Activated naive CD8-positive, alpha-beta T cell treated with anti-CD3 and anti-CD28 coated beads, Interleukin-2, amount 10 ng/mL, durations not matched to agents 7 days and 5 days (primary cell): ENCODE data around the gene PEX12. TPM values are rescaled to one million over a fixed set of nuclear protein-coding genes. Genes with fewer than 3 reads are reported as not detected.
"Not testable (repeated sequence)": the region's sequence is repeated elsewhere in the genome, so short reads cannot be mapped to it uniquely, and the experiment has no call there.

ENCODE experiments used
- ATAC-seq: fragments of 150-1000 bp; cut with Tn5 transposase; one replicate; pipeline ENCODE4 v1.10.0; 2021; ENCODE audit warnings: low read depth, moderate library complexity
- POLR2A ChIA-PET: fragments of 350-600 bp; sonication (Branson Sonifier 250); formaldehyde crosslinking; loops from one replicate; lab custom pipeline; 2021; ENCODE audit warnings: antibody characterized with exemption; lab: Charles Lee
- DNase-seq: peaks from one replicate; pipeline ENCODE4 v3.0.0; 2021
- H3K27ac Mint-ChIP-seq: one replicate; pipeline ENCODE4 v1.8.0; 2022; ENCODE audit warnings: mild to moderate bottlenecking, mixed read lengths
- H3K27me3 Mint-ChIP-seq: one replicate; pipeline ENCODE4 v1.8.0; 2022; ENCODE audit warnings: mild to moderate bottlenecking, moderate library complexity, mixed read lengths
- H3K36me3 Mint-ChIP-seq: one replicate; pipeline ENCODE4 v1.8.0; 2021; ENCODE audit warnings: mild to moderate bottlenecking, mixed read lengths
- H3K4me1 Mint-ChIP-seq: one replicate; pipeline ENCODE4 v1.8.0; 2021; ENCODE audit warnings: mixed read lengths
- H3K4me3 Mint-ChIP-seq: one replicate; pipeline ENCODE4 v1.8.0; 2022; ENCODE audit warnings: mild to moderate bottlenecking, moderate library complexity, mixed read lengths
- H3K9me3 Mint-ChIP-seq: one replicate; pipeline ENCODE4 v1.8.0; 2021; ENCODE audit warnings: mixed read lengths
- total RNA-seq, 2 experiments: library from RNA; stranded (reverse); gene quantifications; one replicate each; pipeline ENCODE4 v1.2.3, GENCODE V29; 2021

Gene PEX12
- total RNA-seq, 2 experiments from 2014 or later: 4.4 to 4.6 TPM

DNA sequence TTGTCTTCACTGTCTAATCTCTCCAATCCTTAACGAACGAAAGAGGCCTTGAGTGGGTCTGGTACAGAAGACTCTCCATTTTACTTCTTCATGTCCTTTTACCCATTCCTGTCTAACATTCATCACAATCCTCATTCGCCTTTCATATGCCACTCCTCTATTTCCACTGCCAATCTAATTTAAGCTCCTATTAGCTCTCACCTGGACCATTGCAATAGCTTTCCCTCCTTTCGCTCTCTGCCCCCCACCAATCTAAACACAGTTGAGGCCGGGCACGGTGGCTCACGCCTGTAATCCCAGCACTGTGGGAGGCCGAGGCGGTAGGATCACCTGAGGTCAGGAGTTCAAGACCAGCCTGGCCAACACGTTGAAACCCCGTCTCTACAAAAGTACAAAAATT, 11.4 kb downstream of the PEX12 start:
- ATAC-seq: no peak
- H3K9me3 Mint-ChIP-seq: no peaks in the 10 kb centered on the region
- POLR2A ChIA-PET: interaction anchor here (0.7 to 1.1 kb wide), 4 partner anchors 12 to 321 kb away, joined by 3 to 9 read pairs (median 4); partner anchors contain the start of gene PEX12

DNA sequence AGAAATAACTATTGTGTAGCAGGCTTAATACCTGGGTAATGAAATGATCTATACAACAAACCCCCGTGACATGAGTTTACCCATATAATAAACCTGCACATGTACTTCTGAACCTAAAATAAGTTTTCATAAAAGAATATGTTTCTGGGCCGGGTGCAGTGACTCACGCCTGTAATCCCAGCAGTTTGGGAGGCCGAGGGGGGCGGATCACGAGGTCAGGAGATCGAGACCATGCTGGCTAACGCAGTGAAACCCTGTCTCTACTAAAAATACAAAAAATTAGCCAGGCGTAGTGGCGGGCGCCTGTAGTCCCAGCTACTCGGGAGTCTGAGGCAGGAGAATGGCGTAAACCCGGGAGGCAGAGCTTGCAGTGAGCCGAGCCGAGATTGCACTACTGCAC, 15.2 kb downstream of the PEX12 start:
- not testable (repeated sequence) for H3K9me3 Mint-ChIP-seq, DNase-seq, H3K4me1 Mint-ChIP-seq, H3K4me3 Mint-ChIP-seq, H3K27ac Mint-ChIP-seq, ATAC-seq, H3K36me3 Mint-ChIP-seq
- peaks cover 23% of the 10 kb centered on the region for H3K27me3 Mint-ChIP-seq
- POLR2A ChIA-PET: interaction anchor here (0.6 to 0.7 kb wide), 3 partner anchors 12 to 102 kb away, joined by 3 to 6 read pairs (median 5); no protein-coding TSS in a partner anchor

More for the DNA sequence above, 11.4 kb downstream of the PEX12 start:
- H3K27ac Mint-ChIP-seq: peak overlapping the region; percentile 10
- peaks cover 8% of the 10 kb centered on the region for H3K36me3 Mint-ChIP-seq
- H3K4me3 Mint-ChIP-seq: peak overlapping the region; percentile 83
- peaks cover 16% of the 10 kb centered on the region for H3K4me1 Mint-ChIP-seq
- no peak for DNase-seq
- H3K27me3 Mint-ChIP-seq: peaks cover 8% of the 10 kb centered on the region

DNA sequence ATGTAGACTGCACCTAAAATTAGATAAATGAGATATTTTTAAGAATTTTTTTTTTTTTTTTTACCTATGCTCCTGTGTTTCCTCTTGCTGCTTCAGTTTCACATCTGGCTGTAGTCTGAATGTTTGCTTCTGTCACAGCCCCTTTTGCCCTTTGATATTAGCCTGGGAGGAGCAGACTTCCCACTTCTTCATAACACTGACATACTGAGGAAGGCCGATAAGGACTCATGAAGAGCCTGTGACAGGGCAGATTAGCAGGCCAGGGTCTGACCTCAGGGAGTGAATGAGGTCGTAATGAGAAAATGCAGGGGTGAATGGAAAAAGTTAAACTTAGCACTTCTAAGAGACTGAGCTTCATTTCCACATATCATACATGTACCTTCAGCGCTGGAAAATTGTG, 17.7 kb downstream of the PEX12 start, which contains the start of gene SLFN14:
TSS of gene SLFN14 (minus strand) at position 117 of the 400 bp plus-strand sequence. CDS start 2,757 bp downstream, outside the sequence.
- POLR2A ChIA-PET: no interaction called here
- ATAC-seq: no peak
- Mint-ChIP-seq H3K27me3 (peaks cover 28% of the 10 kb centered on the region), H3K4me1 (no peaks in the 10 kb centered on the region), H3K27ac (no peak within 1 kb of the TSS), H3K4me3 (no peak within 1 kb of the TSS), H3K36me3 (no peaks in the 10 kb centered on the region), H3K9me3 (no peaks in the 10 kb centered on the region)
- no peak for DNase-seq

DNA sequence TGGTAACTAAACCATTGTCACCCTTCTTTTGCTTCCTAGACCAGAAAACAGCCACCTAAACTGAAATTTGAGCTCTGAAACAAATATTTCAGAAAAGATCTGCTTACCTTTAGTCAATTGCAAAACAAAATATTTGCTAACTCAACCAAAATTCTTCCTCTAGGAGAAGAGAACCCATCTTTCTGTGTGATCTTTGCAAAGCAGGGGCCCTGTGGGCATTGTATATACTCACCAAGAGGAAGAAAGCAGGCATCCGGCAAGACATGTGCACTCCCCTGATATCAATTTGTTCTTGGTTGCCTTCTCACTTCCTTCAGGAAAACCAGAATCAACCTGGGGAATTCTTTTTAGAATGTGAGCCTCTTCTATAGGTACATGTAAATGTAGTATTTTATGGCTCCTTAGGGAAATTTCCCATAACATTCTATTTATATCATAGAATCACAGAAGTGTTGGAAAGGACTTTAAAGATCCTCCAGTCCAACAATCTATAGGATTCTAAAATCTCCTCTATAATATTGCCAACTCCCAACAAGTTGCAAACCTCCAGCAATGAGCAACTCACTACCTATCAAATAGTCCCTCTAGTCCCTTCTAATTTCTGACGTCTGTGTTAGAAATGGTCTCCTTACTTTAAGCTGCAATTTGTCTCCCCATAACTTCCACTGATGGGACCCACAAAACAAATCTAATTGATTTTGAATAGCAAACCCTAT, 18.7 kb downstream of the PEX12 start:
- H3K4me3 Mint-ChIP-seq: no peak overlapping the region
- H3K9me3 Mint-ChIP-seq: no peaks in the 10 kb centered on the region
- POLR2A ChIA-PET: interaction anchor here (0.5 to 1.4 kb wide), 2 partner anchors 19 to 30 kb away, joined by 3 read pairs; partner anchors contain the start of gene PEX12
- DNase-seq: no peak
- H3K27me3 Mint-ChIP-seq: peaks cover 28% of the 10 kb centered on the region
- H3K36me3 Mint-ChIP-seq: no peaks in the 10 kb centered on the region
- no peak overlapping the region for H3K27ac Mint-ChIP-seq
- ATAC-seq: no peak
- no peaks in the 10 kb centered on the region for H3K4me1 Mint-ChIP-seq

DNA sequence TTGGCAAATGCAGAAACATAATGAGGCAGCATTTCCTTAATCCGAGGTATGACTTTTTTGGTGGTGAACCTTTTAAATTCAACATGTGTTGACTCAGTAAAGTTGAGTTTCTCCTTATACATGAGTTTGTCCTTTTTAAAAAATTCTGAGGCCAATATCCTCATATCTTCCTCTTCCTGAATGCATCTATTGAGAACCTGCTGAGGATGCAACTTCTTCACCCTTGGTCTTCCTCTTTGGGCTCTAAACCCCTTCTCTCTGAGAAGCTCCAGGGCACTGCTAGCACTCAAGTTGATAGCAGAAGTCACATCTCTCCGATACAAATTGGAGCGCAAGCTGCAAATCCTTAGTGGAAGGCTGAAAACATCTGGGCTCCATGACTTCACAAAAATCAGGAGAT, 21.0 kb downstream of the PEX12 start:
- DNase-seq: no peak
- POLR2A ChIA-PET: no interaction called here
- Mint-ChIP-seq H3K9me3 (no peaks in the 10 kb centered on the region), H3K36me3 (no peaks in the 10 kb centered on the region), H3K4me1 (no peaks in the 10 kb centered on the region), H3K27ac (no peak overlapping the region), H3K4me3 (no peak overlapping the region), H3K27me3 (peaks cover 23% of the 10 kb centered on the region)
- ATAC-seq: no peak

DNA sequence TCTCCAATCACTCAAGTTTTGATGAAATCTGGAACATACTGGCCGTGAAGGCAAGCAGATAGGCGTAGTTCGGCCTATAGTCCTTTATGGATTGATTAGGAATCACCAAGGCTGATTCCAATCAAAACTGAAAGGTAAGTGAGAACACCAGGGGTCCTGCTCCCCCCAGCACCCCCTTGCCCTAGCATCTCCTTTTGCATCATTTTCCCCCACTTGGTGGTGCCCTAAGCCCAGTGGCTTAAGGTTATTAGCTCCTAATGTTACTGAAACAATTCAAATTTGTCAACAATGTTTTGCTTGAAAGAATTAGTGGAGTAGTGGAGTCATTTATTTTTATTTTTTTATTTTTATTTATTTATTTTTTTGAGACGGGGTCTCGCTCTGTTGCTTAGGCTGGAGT, 22.7 kb downstream of the PEX12 start:
- H3K27ac Mint-ChIP-seq: no peak overlapping the region
- ATAC-seq (no peak), DNase-seq (no peak)
- no peak overlapping the region for H3K4me3 Mint-ChIP-seq
- H3K9me3 Mint-ChIP-seq: no peaks in the 10 kb centered on the region
- POLR2A ChIA-PET: no interaction called here
- peaks cover 23% of the 10 kb centered on the region for H3K27me3 Mint-ChIP-seq
- H3K36me3 Mint-ChIP-seq: no peaks in the 10 kb centered on the region
- H3K4me1 Mint-ChIP-seq: no peaks in the 10 kb centered on the region

DNA sequence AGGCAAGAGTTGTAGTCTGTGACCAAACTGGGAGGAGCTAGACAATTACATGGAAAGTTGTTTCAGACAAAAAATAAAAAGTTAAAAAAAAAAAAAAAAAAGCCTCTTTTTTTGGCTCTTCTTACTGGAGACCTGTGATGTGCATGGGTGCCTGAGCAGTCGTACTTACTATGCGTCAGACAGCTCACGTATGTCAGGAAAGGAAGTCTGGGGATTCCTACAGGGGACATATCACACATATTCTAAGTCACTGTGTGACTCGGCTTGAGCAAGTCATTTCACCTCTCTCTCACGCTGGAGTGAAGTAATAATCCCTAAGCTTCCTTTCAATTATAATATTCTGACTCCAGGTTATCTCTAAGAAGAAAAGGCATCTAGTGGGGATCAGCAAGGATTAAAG, 23.7 kb downstream of the PEX12 start:
- DNase-seq: no peak

DNA sequence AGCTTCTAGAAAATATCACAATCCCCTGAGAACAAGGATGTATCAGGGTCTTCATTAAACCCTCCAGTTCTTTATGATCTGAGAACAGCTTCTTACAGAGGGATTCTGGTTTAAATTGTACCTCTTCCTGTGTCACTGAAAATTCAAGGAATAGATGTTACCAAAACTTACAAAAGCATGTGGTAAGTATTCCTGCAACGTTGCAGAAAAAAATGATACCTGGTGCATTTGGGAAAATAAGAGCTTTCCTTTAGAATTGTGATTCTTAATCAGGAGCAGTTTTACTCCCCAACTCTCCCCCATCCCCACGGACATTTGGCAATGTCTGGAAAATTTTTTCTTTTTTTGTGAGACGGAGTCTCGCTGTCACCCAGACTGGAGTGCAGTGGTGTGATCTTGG, 25.1 kb downstream of the PEX12 start:
- no peaks in the 10 kb centered on the region for H3K4me1 Mint-ChIP-seq
- H3K27me3 Mint-ChIP-seq: peaks cover 9% of the 10 kb centered on the region
- ATAC-seq (no peak), DNase-seq (no peak)
- H3K9me3 Mint-ChIP-seq: no peaks in the 10 kb centered on the region
- no peak overlapping the region for H3K27ac Mint-ChIP-seq
- H3K36me3 Mint-ChIP-seq: no peaks in the 10 kb centered on the region
- POLR2A ChIA-PET: no interaction called here
- H3K4me3 Mint-ChIP-seq: no peak overlapping the region

More for the DNA sequence above, 23.7 kb downstream of the PEX12 start:
- Mint-ChIP-seq H3K4me1 (no peaks in the 10 kb centered on the region), H3K4me3 (no peak overlapping the region), H3K27ac (no peak overlapping the region), H3K9me3 (no peaks in the 10 kb centered on the region), H3K27me3 (peaks cover 19% of the 10 kb centered on the region), H3K36me3 (no peaks in the 10 kb centered on the region)
- ATAC-seq: no peak
- POLR2A ChIA-PET: interaction anchor here (0.5 kb wide), 1 partner anchor 10 kb away, joined by 3 read pairs; no protein-coding TSS in a partner anchor

DNA sequence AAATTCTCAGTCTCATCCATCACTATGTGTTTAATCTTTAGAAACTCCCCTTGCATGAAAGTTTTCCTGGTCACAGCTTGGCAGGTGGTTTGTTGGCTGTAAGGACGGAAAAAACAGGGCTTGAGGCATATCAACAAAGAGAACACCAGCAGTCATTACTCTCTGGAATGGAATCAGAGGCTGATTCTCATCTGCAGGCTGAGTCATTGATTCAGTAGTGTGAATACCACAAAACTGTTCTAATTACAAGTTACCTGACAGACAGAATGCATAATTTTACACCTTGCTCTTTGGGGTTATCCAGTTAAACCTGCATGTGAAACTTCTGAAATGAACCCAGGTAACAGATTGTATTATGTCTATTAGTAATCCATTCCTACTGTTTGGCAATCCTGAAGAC, 29.4 kb downstream of the PEX12 start:
- peaks cover 5% of the 10 kb centered on the region for H3K36me3 Mint-ChIP-seq
- H3K27ac Mint-ChIP-seq: no peak overlapping the region
- peaks cover 11% of the 10 kb centered on the region for H3K4me1 Mint-ChIP-seq
- no peaks in the 10 kb centered on the region for H3K27me3 Mint-ChIP-seq
- POLR2A ChIA-PET: interaction anchor here (0.7 kb wide), 1 partner anchor 11 kb away, joined by 3 read pairs; the partner anchor contains the start of gene SLFN12L
- no peaks in the 10 kb centered on the region for H3K9me3 Mint-ChIP-seq
- no peak for ATAC-seq
- no peak overlapping the region for H3K4me3 Mint-ChIP-seq
- no peak for DNase-seq

DNA sequence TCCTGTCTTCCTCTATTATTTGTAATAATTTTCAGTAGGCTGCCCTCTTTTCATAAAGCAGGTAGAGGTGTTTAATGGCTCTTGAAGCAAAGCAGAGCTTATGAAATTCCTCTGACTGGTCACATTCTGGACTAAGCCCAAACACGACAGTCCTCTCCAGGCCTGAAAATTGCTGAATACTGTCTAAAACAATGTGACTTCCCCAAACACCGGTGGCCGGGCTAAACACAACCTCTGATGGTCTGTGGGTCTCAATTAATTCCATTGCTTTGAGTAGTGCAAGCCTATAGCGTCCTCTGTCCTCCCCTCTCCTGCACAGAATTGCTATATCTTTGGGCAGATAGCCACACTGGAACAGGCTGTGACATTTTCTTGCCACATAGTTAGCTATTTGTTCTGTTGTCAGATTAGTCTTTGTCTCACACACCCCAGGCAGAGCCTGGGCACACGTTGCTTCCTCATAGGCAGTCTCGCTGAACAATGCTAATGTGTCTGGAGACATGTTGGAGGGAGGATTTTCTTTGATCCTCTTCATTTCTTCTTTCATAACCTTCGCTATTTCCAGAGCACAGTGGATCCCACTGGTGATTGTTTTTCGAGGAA, 30.1 kb downstream of the PEX12 start:
- Mint-ChIP-seq H3K27ac (no peak overlapping the region), H3K27me3 (no peaks in the 10 kb centered on the region), H3K9me3 (no peaks in the 10 kb centered on the region), H3K4me1 (peaks cover 16% of the 10 kb centered on the region), H3K36me3 (peaks cover 6% of the 10 kb centered on the region), H3K4me3 (no peak overlapping the region)
- ATAC-seq: no peak
- POLR2A ChIA-PET: interaction anchor here (0.5 to 1.3 kb wide), 2 partner anchors 15 to 235 kb away, joined by 3 read pairs; no protein-coding TSS in a partner anchor
- DNase-seq: no peak

DNA sequence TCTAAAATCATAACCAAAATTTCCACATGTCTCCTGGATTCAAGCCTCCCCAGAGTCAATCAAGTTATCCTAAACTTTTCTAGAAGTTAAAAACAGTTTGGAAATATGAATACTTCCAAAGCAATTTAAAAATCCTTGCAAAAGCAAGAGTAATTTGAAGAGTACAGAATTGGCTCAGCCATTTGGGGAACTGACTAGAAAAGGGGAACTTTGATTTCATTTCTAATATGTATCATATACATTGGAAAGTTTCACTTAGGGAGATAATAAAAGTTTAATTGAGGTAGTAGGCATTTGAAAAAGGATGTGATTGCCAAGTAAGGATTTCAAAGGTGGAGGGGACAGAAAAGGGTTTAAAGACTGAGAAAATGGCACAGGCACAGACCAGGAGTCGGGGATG, 31.9 kb downstream of the PEX12 start:
- Mint-ChIP-seq H3K4me3 (no peak overlapping the region), H3K36me3 (peaks cover 7% of the 10 kb centered on the region)

DNA sequence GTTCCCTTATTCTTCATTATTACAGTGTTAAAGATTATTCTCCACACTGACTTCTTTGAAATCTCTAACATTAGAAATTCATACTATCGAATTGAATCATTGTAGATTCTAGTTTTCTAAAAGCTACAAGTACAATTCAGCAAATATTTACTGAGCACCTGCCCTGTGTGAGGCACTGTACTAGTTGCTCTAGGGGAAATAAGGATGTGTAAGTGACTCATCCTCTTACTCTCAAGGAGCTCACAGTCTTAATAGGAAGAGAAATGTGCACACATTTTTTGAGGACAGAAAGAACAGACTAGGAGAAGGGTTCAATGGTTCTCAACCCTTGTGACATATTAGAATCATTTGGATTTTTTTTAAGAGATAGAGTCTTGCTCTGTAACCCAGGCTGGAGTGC, 33.2 kb downstream of the PEX12 start:
- POLR2A ChIA-PET: interaction anchor here (0.7 to 0.9 kb wide), 2 partner anchors 9 to 41 kb away, joined by 3 read pairs; no protein-coding TSS in a partner anchor
- no peak overlapping the region for H3K4me3 Mint-ChIP-seq
- peaks cover 7% of the 10 kb centered on the region for H3K36me3 Mint-ChIP-seq
- H3K4me1 Mint-ChIP-seq: peaks cover 34% of the 10 kb centered on the region
- no peaks in the 10 kb centered on the region for H3K27me3 Mint-ChIP-seq
- H3K27ac Mint-ChIP-seq: no peak overlapping the region
- H3K9me3 Mint-ChIP-seq: no peaks in the 10 kb centered on the region
- ATAC-seq (no peak), DNase-seq (no peak)

More for the DNA sequence above, 31.9 kb downstream of the PEX12 start:
- ATAC-seq (no peak), DNase-seq (no peak)
- no peaks in the 10 kb centered on the region for H3K27me3 Mint-ChIP-seq
- peaks cover 24% of the 10 kb centered on the region for H3K4me1 Mint-ChIP-seq
- POLR2A ChIA-PET: no interaction called here
- H3K9me3 Mint-ChIP-seq: no peaks in the 10 kb centered on the region
- H3K27ac Mint-ChIP-seq: no peak overlapping the region

DNA sequence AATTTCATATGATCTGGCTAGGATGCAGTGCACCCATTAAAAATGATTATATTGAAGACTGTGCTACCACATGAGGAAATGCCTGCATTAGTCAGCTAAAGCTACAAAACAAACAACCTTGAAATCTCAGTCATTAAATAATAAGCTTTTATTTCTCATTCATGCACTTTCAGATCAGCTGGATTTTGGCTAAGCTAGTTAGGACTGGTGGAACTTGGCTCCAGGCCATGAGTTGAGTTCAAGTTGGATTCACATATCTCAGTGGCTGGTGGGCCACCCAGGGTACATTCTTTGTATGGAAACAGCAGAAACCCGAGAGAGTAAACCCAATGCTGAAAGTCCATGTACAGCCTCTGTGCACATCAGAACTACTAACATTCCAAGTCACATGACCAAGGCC, 34.5 kb downstream of the PEX12 start:
- ATAC-seq (no peak), DNase-seq (no peak)
- POLR2A ChIA-PET: no interaction called here
- Mint-ChIP-seq H3K27me3 (no peaks in the 10 kb centered on the region), H3K4me3 (no peak overlapping the region), H3K27ac (no peak overlapping the region), H3K4me1 (peaks cover 46% of the 10 kb centered on the region), H3K9me3 (no peaks in the 10 kb centered on the region), H3K36me3 (peaks cover 7% of the 10 kb centered on the region)
